ENCODE data around the gene PALS2.

The PALS2 gene

GRCh38 chr7:24587853-24588252 lies 14.6 kb downstream of the PALS2 start:
- no peak for DNase-seq (ENCODE audit: low read depth)

GRCh38 chr7:24591152-24591551 lies 17.9 kb downstream of the PALS2 start:
- no peak for DNase-seq (ENCODE audit: low read depth)

GRCh38 chr7:24595671-24596418 lies 22.6 kb downstream of the PALS2 start:
- DNase-seq (ENCODE audit: low read depth), result no peak

GRCh38 chr7:24597014-24597413 lies 23.8 kb downstream of the PALS2 start:
- DNase-seq (ENCODE audit: low read depth), result no peak

GRCh38 chr7:24601600-24601999 lies 28.3 kb downstream of the PALS2 start:
- no peak for DNase-seq (ENCODE audit: low read depth)

GRCh38 chr7:24602860-24603456 lies 29.7 kb downstream of the PALS2 start:
- no peak for DNase-seq (ENCODE audit: low read depth)

GRCh38 chr7:24604630-24605029 lies 31.4 kb downstream of the PALS2 start:
- DNase-seq (ENCODE audit: low read depth), result no peak

- no peak for DNase-seq (ENCODE audit: low read depth)
Observed at GRCh38 chr7:24608504-24608903, 35.3 kb downstream of the PALS2 start.

GRCh38 chr7:24609059-24609458 lies 35.8 kb downstream of the PALS2 start:
- no peak for DNase-seq (ENCODE audit: low read depth)

GRCh38 chr7:24609570-24609969 lies 36.3 kb downstream of the PALS2 start:
- DNase-seq (ENCODE audit: low read depth), result no peak

GRCh38 chr7:24611130-24611529 lies 37.9 kb downstream of the PALS2 start:
- DNase-seq (ENCODE audit: low read depth), result no peak

GRCh38 chr7:24617957-24618616 lies 44.8 kb downstream of the PALS2 start:
- DNase-seq (ENCODE audit: low read depth), result no peak

GRCh38 chr7:24619978-24620377 lies 46.7 kb downstream of the PALS2 start:
- DNase-seq (ENCODE audit: low read depth), result no peak

- DNase-seq (ENCODE audit: low read depth), result no peak
Observed at GRCh38 chr7:24622646-24623182, 49.5 kb downstream of the PALS2 start.
